Measurements from ENCODE around the gene NPC1L1. TPM values are rescaled to one million over a fixed set of nuclear protein-coding genes. Genes with fewer than 3 reads are reported as not detected.
A peak's percentile ranks its signal among the peaks of the same experiment; 100 is the strongest.

The NPC1L1 gene
- total and polyA plus RNA-seq, 7 donors: 0.03 to 0.28 (median 0.17) TPM; not detected in 3

DNA sequence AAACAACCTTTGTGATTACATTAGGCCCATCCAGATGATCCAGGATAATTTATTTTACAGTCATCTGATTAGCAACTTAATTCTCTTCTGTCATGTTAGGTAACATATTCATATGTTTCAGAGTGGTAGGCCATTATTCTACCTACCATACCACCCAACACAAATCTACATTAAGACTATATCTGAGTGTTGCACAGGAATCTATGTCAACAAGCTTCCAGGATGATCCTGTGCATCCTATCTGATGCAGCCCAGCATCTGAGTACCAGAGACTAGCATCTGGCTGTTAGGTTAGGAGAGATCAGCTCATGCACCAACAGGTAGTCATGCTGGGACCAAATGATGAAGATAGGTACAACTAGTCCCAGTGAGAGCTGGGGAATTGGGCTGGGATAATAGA is 33.9 kb upstream of the NPC1L1 start:
- ATAC-seq: no peak
- Histone ChIP-seq H3K27ac (no peak overlapping the region), H3K27me3 (ENCODE audit: insufficient read depth in 3 of 3, low read length in 2 of 3) (no peaks in the 10 kb centered on the region), H3K36me3 (ENCODE audit: insufficient read depth in 1 of 2, low read depth in 1 of 2) (peaks cover 18 to 82% of the 10 kb centered on the region in 2 donors), H3K4me3 (peak overlapping the region; percentile 97), H3K9me3 (no peaks in the 10 kb centered on the region), H3K4me1 (peaks cover 23% of the 10 kb centered on the region)
- no peak for DNase-seq
- intact Hi-C loops (cut with DNase I): no loop called here
- TF ChIP-seq, protein P1, sequence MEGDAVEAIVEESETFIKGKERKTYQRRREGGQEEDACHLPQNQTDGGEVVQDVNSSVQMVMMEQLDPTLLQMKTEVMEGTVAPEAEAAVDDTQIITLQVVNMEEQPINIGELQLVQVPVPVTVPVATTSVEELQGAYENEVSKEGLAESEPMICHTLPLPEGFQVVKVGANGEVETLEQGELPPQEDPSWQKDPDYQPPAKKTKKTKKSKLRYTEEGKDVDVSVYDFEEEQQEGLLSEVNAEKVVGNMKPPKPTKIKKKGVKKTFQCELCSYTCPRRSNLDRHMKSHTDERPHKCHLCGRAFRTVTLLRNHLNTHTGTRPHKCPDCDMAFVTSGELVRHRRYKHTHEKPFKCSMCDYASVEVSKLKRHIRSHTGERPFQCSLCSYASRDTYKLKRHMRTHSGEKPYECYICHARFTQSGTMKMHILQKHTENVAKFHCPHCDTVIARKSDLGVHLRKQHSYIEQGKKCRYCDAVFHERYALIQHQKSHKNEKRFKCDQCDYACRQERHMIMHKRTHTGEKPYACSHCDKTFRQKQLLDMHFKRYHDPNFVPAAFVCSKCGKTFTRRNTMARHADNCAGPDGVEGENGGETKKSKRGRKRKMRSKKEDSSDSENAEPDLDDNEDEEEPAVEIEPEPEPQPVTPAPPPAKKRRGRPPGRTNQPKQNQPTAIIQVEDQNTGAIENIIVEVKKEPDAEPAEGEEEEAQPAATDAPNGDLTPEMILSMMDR (IDR thresholded peaks at IDR 0.05): no peak

DNA sequence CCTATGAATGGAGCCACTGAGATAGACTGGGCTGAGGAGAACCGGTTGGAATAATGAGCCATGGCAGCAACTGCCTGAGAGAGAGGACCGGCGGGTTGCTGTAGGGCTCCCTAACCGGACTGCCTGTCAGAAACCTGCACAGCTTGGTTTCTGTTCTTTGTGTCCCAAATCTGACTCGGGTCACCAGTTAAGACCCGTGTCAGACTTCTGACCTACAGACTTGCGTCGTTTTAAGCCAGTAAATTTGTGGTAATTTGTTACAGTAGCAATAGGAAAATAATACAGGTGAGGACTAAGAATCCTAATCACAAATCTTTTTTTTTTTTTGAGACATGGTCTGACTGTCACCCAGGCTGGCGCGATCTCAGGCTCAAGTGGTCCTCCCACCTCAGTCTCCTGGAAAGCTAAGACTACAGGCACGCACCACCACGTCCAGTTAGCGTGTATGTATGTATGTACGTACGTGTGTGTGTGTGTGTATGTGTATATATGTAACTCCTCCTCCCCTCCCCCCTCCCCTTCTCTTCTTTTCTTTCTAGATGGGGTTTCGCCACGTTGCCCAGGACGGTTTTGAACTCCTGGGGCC is 33.2 kb upstream of the NPC1L1 start:
- peaks cover 18 to 82% of the 10 kb centered on the region in 2 donors for H3K36me3 ChIP-seq (ENCODE audit: insufficient read depth in 1 of 2, low read depth in 1 of 2)
- 21 to 26% (median 23%) methylated on average over 18 of the region's 18 CpGs for WGBS, 3 donors
- peak overlapping the region; percentile 97 for H3K4me3 ChIP-seq

DNA sequence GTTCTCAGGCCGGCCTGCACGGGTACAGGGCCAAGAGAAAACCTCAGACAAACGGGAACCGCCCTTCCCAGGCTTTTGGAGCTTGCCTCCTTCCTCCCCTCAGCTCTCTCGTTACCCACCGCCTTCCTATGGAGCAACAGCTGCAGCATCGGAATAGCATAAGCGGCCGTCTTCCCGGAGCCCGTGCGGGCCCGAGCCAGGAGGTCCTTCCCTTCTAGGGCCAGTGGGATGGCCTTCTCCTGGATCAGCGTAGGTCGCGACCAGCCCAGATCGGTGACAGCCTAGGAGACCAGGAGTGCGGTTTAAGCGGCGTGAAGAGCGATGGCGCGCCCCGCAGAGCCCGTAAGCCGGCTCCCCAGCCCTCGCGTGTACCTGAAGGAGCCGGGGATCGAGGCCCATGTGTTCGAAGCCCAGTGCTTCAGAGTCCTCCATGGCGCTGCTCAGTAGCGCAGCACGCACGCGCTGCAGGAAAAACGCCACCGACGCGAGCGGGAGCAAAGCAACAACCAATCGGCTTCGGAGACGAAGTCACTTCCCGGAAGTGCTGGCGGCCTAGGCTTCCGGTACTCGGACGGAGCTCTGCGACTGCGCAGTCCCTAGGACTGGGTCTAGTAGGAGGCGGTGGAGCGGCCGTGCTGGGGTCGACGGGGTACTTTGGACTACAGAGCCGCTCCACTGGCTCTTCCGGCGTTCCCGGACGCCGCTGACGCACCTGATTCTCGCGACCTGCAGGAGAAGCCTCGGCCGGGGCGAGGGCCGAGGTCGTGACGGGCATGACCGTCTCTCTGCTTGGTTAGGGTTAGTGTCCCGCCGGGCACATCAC is 32.5 kb upstream of the NPC1L1 start, which contains the start of gene DDX56:
Gene DDX56, minus strand, starts transcription at position 445 of the 823 bp plus-strand sequence. Its CDS starts 13 bp downstream, at position 432.
- DNase-seq: peak; percentile 96 to 98
- Histone ChIP-seq H3K36me3 (ENCODE audit: insufficient read depth in 1 of 2, low read depth in 1 of 2) (peaks cover 20 to 82% of the 10 kb centered on the region in 2 donors), H3K4me3 (peak within 1 kb of the TSS; percentile 97), H3K9me3 (no peaks in the 10 kb centered on the region), H3K4me1 (peaks cover 19% of the 10 kb centered on the region), H3K27ac (peak within 1 kb of the TSS; percentile 95), H3K27me3 (ENCODE audit: insufficient read depth in 3 of 3, low read length in 2 of 3) (no peaks in the 10 kb centered on the region)
- TF ChIP-seq, protein P1 (IDR thresholded peaks at IDR 0.05): no peak
- peak; percentile 96 to 98 (median 97) for ATAC-seq
- intact Hi-C loops (cut with DNase I): no loop called here
- 0 to 1% (median 0%) methylated on average over 72 to 74 of the region's 74 CpGs for WGBS, 3 donors

More for the DNA sequence above, 33.2 kb upstream of the NPC1L1 start:
- intact Hi-C loops (cut with DNase I): no loop called here
- no peak for ATAC-seq
- TF ChIP-seq, protein P1 (IDR thresholded peaks at IDR 0.05): no peak
- peaks cover 19% of the 10 kb centered on the region for H3K4me1 ChIP-seq
- DNase-seq: no peak
- H3K27me3 ChIP-seq (ENCODE audit: insufficient read depth in 3 of 3, low read length in 2 of 3): no peaks in the 10 kb centered on the region
- H3K9me3 ChIP-seq: no peaks in the 10 kb centered on the region
- H3K27ac ChIP-seq: peak overlapping the region; percentile 95

DNA sequence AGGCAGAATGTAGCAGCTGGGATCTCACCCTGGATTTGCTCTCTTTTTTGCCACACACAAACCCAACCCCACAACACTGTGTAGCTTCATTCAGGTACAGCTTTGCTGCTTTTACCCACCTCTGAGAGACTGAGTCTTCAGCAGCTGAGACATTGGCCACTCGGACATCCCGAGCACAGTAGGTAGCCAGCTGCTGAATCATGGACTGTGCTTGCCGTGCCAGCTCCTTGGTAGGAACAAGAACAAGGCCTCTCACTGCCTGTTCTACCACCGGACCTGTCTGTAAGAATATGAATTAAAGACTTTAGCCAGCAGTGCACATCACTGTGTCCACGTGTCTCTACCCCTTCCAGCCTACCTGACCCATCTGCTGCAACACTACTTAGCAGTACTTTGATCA is 31.6 kb upstream of the NPC1L1 start:
- no peak for DNase-seq
- Histone ChIP-seq H3K4me3 (peak overlapping the region; percentile 97), H3K27ac (peak overlapping the region; percentile 95), H3K27me3 (ENCODE audit: insufficient read depth in 3 of 3, low read length in 2 of 3) (no peaks in the 10 kb centered on the region), H3K36me3 (ENCODE audit: insufficient read depth in 1 of 2, low read depth in 1 of 2) (peaks cover 25 to 82% of the 10 kb centered on the region in 2 donors), H3K4me1 (peaks cover 19% of the 10 kb centered on the region), H3K9me3 (no peaks in the 10 kb centered on the region)
- intact Hi-C loops (cut with DNase I): no loop called here
- TF ChIP-seq, protein P1 (IDR thresholded peaks at IDR 0.05): no peak
- 47 to 67% (median 64%) methylated on average over 5 of the region's 5 CpGs for WGBS, 3 donors
- ATAC-seq: peak in 1 of 4 donors; percentile 25
